ENCODE measurements around the gene TMEM123.
"Not testable (repeated sequence)": the region's sequence is repeated elsewhere in the genome, so short reads cannot be mapped to it uniquely, and the experiment has no call there.

TMEM123 gene

DNA sequence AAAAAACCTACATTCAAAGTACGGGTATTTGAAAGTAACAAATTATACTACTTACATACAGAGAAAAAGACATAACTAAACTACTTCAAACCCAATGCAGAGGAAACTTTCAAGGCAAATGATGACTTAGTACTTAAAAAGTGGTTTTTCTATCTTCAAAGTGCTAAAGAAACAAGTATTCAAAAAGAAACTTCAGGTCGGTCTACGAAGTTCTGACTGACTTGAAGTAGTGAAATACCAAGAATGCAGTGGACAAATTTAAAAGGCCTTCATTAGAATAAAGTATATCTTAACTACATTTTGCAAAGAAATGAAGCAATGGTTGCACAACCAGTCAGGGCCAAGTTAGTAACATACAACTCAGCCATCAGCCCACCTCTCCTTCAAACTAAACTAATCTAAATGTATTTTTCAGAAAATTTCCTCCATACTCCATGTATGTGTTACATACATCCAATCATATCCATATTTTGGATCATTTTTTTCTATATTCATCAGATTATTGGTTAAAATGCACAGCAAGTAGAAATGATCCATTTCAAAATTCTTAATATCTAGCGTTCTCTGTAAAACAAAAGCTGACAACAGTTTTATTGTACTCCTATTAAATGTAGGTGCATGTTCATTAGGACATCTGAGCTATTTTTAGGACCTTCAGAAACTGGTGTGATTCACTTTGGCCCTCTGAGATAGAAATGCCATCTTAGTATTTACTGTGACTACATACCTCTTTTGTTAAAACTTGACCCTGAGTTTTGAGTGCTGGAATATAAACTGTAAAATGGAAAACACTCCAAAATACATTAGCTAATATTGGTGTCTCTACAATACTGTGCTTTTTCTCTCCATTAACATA is 55.6 kb downstream of the TMEM123 start:
- DNase-seq (ENCODE audit: low read depth in 1 of 2, low spot score in 1 of 2), result no peak

GRCh38 chr11:102395720-102396393 is 56.7 kb downstream of the TMEM123 start:
- DNase-seq (ENCODE audit: low read depth in 1 of 2, low spot score in 1 of 2), result no peak

GRCh38 chr11:102393272-102393730 is 59.3 kb downstream of the TMEM123 start:
- DNase-seq (ENCODE audit: low read depth in 1 of 2, low spot score in 1 of 2), result no peak

- DNase-seq (ENCODE audit: low read depth in 1 of 2, low spot score in 1 of 2), result no peak
Measured at GRCh38 chr11:102391549-102392237, 60.9 kb downstream of the TMEM123 start.

DNA sequence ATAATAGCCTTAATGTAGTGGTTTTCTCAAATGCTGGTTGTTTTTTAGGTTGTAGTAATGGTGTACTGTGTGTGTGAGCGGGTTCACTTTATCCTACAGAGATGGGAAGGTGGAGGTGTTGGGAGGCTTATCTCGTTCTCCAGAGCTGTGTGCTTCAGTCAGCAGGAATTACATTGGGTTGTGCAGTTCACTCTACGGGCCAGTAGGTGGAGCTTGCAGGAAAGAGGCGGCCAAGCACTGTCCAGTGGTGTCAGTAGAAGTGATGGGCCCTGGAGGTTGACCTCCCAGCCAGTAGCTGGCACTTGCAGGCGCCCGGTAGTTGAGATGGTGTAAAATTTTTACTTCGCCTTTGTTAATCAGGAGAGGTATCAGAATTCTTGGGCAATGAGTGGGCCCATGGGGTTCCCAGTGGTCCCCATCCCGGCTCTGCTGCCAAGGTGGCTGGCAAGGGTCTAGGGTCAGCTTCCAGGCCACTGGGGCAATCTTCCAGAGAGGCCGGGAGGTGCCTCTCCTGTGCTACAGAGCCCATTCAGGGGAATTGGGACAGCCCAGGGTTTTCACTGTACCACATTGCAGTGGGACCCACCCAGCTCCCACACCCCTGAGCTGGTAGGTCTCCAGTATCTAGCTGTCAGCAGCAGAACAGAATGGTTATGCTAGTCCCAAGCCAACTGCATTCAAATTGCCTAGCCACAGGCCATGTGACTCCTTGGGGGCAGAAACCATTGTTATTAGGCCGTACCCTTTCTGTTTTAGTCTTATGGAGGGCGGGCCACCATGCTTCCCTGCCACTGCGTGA is 61.7 kb downstream of the TMEM123 start:
- DNase-seq (ENCODE audit: low read depth in 1 of 2, low spot score in 1 of 2), result peak in 1 of 2 donors; percentile 42

GRCh38 chr11:102389253-102389652 is 63.3 kb downstream of the TMEM123 start:
- no peak for DNase-seq (ENCODE audit: low read depth in 1 of 2, low spot score in 1 of 2)

GRCh38 chr11:102387043-102387781 is 65.4 kb downstream of the TMEM123 start:
- no peak for DNase-seq (ENCODE audit: low read depth in 1 of 2, low spot score in 1 of 2)

GRCh38 chr11:102386136-102386734 is 66.3 kb downstream of the TMEM123 start:
- no peak for DNase-seq (ENCODE audit: low read depth in 1 of 2, low spot score in 1 of 2)

DNA sequence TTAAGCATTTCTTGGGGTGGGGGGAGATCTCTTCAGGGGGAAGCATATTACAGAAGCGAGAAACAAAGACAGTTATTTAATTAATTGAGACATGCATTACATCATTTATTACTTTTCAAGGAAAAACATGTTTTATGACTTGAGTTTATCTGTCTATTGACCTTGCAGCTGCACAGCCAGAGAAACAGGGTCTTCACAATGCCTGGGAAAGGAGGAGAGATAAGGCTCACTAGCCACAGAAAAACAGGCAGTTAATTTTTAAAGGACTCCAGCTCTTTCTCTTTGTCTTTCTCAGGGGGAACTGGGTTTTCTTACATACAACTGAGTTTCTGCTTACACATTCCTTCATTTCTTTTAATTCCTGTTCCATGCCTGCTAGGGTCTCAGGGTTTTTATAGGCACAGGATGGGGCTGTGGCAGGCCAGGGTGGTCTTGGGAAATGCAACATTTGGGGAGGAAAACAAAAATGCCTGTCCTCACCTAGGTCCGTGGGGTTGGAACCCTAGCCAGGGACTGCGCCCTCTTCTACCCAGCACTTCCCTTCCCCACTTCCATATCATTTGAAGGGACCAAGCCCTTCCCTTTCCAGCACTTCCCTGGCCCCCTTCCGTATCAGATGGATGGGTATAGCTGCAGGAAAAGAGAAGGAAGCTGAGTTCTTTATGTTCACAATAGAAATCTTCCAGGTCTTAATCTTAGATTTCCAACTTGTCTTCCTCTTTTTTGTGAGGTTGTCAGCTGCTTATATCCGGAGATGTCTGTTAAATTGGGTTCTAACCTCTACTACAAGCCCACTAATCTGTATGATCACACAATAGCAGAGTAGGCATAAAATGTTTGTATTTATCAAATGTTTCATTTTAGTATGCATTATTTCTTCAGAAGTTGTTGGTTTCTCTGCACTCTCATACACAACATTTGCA is 67.2 kb downstream of the TMEM123 start:
- no peak for DNase-seq (ENCODE audit: low read depth in 1 of 2, low spot score in 1 of 2)

DNA sequence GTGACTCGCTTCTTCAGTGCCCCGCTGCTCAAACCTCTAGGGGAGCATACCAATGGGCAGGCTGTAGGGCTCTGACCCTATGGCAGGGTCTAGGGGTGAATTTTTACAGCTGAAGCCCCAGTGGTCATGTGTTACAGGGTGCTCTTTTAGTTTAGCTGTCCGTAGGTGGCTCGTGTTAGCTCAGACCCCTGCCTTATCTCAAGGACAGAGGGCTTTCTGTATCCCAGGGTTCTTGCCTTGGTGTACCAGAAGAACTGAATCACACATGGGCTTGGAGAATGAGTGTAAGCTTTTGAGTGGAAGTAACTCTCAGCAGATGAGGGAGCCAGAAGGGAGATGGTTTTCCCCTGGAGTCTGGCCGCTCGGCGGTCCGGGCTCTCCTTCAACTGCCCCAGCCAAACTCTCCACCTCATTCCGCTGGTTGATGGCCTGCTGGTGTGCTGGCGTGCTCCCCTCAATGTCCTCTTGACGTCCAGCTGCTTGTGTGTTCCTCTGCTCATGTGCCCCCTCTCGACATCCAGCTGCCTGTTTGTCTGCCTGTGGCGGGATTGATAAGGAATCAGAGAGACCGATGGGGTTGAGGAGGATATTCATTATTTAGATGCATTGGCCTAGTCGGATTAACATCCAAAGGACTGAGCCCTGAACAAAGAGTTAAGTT is 68.0 kb downstream of the TMEM123 start:
- DNase-seq (ENCODE audit: low read depth in 1 of 2, low spot score in 1 of 2), result no peak

DNA sequence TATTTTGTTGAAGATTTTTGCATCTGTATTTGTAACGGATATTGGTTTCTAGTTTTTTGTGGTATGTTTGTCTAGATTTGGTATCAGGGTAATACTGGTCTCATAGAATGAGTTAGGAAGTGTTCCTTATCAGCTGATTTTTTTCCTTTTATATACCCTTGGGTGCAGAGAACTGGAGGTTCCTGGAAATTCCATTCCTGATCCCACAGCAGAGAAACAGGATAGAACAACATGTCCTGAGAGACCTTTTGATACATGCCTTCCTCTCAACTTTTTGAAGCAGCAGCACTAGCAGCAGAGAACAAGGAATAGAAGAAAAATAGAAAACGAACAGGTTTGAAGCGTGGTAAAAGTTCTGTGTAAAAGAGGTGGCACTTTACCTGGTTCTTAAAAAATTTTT is 68.7 kb downstream of the TMEM123 start:
- no peak for DNase-seq (ENCODE audit: low read depth in 1 of 2, low spot score in 1 of 2)

GRCh38 chr11:102382384-102382783 is 70.2 kb downstream of the TMEM123 start:
- no peak for DNase-seq (ENCODE audit: low read depth in 1 of 2, low spot score in 1 of 2)

- DNase-seq (ENCODE audit: low read depth in 1 of 2, low spot score in 1 of 2), result no peak
Measured at GRCh38 chr11:102378818-102379217, 73.7 kb downstream of the TMEM123 start.

GRCh38 chr11:102377891-102378290 is 74.7 kb downstream of the TMEM123 start:
- no peak for DNase-seq (ENCODE audit: low read depth in 1 of 2, low spot score in 1 of 2)

DNA sequence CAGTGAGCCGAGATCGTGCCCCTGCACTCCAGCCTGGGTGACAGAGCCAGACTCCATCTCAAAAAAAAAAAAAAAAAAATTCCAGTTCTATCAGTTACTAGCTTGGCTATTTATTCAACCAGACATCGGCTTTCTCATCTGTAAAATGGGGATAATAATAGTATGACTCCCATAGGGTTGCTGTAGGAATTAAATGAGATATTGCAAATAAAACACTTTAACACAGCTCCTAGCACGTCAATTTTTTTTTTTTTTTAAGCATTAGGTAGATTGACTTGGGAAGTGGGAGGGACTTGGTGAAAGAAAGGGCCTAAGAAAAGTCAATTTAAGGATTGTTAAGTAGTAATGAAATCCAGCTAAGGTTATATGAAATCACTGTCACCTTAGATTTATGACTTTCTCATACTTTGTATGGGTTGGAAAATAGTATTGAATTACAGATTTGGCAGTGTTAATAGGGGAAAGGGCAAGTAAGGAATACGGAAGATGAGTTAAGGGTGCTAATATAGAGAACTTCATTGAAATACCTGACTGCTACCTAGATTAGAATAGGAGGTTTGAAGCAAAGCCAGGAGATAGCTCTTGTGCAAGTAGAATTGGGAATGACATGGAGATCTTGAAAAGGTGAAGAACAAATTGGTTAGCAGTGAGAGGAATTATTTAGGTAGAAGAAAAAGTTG is 76.7 kb downstream of the TMEM123 start:
- DNase-seq (ENCODE audit: low read depth in 1 of 2, low spot score in 1 of 2), result no peak

DNA sequence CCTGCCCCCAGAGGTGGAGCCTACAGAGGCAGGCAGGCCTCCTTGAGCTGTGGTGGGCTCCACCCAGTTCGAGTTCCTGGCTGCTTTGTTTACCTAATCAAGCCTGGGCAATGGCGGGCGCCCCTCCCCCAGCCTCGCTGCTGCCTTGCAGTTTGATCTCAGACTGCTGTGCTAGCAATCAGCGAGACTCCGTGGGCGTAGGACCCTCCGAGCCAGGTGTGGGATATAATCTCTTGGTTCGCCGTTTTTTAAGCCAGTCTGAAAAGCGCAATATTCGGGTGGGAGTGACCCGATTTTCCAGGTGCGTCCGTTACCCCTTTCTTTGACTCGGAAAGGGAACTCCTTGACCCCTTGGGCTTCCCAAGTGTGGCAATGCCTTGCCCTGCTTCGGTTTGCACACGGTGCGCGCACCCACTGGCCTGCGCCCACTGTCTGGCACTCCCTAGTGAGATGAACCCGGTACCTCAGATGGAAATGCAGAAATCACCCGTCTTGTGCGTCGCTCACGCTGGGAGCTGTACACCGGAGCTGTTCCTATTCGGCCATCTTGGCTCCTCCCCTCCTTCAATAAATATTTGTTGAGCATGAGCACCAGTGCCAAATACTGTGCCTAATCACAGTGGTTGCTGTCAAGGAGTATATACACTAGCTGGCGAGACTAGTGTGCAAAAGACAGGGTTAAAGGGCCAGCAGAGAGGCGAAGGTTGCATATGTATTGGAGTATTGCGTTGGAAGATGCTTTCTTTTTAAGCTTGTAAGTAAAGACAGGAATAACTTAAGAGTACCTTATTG is 77.7 kb downstream of the TMEM123 start:
- not testable (repeated sequence) for DNase-seq (ENCODE audit: low read depth in 1 of 2, low spot score in 1 of 2)

GRCh38 chr11:102368472-102368871 is 84.1 kb downstream of the TMEM123 start:
- DNase-seq (ENCODE audit: low read depth in 1 of 2, low spot score in 1 of 2), result no peak
